K562 (cell line): ENCODE measurements around the gene LRRK1. TPM values are rescaled to one million over a fixed set of nuclear protein-coding genes. Genes with fewer than 3 reads are reported as not detected.

Experiments used
- CTCFL ChIP-seq: IDR thresholded peaks from 2 replicates; pipeline ENCODE4 v1.6.1; 2011; ENCODE audit warnings: borderline replicate concordance, low read depth, mild to moderate bottlenecking, moderate library complexity, low read length; ENCODE audit not compliant: insufficient read depth, poor library complexity, severe bottlenecking
- HMGN3 ChIP-seq: IDR thresholded peaks from 2 replicates; pipeline ENCODE4 v1.6.1; 2011; ENCODE audit warnings: borderline replicate concordance, low read depth, mild to moderate bottlenecking, mixed read lengths, low read length; ENCODE audit not compliant: insufficient read length; ENCODE audit errors: extremely low read depth
- polyA plus RNA-seq, 8 experiments: library from polyadenylated mRNA; depleted of rRNA in 4 of 8; stranded (reverse) in 5 of 8; unstranded in 3 of 8; fragments of >200 nt; fragmentation: Nextera tagmentation in 2 of 8; fragmentation: Illumina TruSeq in 1 of 8; extraction: Ambion mirVana in 2 of 8; extraction: Trizol in 1 of 8; gene quantifications; 2 replicates each; pipeline versions ENCODE4 v1.2.1 to v1.2.3, GENCODE V29; 2011 to 2014; ENCODE audit warnings: inconsistent platforms in 1 of 8, missing spikeins in 1 of 8
- total RNA-seq, 7 experiments: library from RNA; depleted of rRNA in 6 of 7; stranded (reverse); fragments of >200 nt in 6 of 7; fragmentation: Illumina TruSeq in 2 of 7; extraction: Trizol in 2 of 7; gene quantifications; 2 replicates each; pipeline versions ENCODE4 v1.2.1 to v1.2.3, GENCODE V29; 2011 to 2021; ENCODE audit warnings: low replicate concordance in 1 of 7
- TF ChIP-seq, protein P1 (sequence below): fragments of 200-800 bp; sonication (Bioruptor generic); IDR thresholded peaks from 2 replicates; pipeline ENCODE4 v1.6.1; 2017; ENCODE audit warnings: missing genetic modification characterization, missing compliant biosample characterization
- TF ChIP-seq, protein P2 (sequence below): fragments of 450-650 bp; formaldehyde crosslinking; IDR thresholded peaks from 2 replicates; pipeline ENCODE4 v1.4.0; 2020; ENCODE audit warnings: mild to moderate bottlenecking, moderate library complexity

The LRRK1 gene
- total and polyA plus RNA-seq, 9 of the 15 experiments (the other 6 are each of a cell fraction or from before 2014, with no cell fraction given) = 0.01 to 1.5 (median 0.11) TPM

GRCh38 chr15:100878648-100879047 is 40.5 kb upstream of the LRRK1 start (continued):
- no peak for TF ChIP-seq HMGN3
- TF ChIP-seq, protein P1, sequence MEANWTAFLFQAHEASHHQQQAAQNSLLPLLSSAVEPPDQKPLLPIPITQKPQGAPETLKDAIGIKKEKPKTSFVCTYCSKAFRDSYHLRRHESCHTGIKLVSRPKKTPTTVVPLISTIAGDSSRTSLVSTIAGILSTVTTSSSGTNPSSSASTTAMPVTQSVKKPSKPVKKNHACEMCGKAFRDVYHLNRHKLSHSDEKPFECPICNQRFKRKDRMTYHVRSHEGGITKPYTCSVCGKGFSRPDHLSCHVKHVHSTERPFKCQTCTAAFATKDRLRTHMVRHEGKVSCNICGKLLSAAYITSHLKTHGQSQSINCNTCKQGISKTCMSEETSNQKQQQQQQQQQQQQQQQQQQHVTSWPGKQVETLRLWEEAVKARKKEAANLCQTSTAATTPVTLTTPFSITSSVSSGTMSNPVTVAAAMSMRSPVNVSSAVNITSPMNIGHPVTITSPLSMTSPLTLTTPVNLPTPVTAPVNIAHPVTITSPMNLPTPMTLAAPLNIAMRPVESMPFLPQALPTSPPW (CRISPR knock-in tag) = no peak
- TF ChIP-seq, protein P2, sequence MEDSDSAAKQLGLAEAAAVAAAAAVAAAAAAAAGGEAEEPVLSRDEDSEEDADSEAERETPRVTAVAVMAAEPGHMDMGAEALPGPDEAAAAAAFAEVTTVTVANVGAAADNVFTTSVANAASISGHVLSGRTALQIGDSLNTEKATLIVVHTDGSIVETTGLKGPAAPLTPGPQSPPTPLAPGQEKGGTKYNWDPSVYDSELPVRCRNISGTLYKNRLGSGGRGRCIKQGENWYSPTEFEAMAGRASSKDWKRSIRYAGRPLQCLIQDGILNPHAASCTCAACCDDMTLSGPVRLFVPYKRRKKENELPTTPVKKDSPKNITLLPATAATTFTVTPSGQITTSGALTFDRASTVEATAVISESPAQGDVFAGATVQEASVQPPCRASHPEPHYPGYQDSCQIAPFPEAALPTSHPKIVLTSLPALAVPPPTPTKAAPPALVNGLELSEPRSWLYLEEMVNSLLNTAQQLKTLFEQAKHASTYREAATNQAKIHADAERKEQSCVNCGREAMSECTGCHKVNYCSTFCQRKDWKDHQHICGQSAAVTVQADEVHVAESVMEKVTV (CRISPR knock-in tag) = no peak
- no peak for TF ChIP-seq CTCFL
